ENCODE measurements around the gene STXBP6. TPM values are rescaled to one million over a fixed set of nuclear protein-coding genes. Genes with fewer than 3 reads are reported as not detected.

The STXBP6 gene
- total RNA-seq, 4 donors from 2014 or later = 7.1 to 16.8 (median 8.9) TPM

GRCh38 chr14:25014440-25014839, 35.5 kb downstream of the STXBP6 start:
- TF ChIP-seq EP300 (IDR thresholded peaks at IDR 0.05; ENCODE audit: low read depth) (no peak), POLR2A (IDR thresholded peaks at IDR 0.05) (no peak), POLR2AphosphoS5 (IDR thresholded peaks at IDR 0.05) (no peak)
- TF ChIP-seq, protein P1, sequence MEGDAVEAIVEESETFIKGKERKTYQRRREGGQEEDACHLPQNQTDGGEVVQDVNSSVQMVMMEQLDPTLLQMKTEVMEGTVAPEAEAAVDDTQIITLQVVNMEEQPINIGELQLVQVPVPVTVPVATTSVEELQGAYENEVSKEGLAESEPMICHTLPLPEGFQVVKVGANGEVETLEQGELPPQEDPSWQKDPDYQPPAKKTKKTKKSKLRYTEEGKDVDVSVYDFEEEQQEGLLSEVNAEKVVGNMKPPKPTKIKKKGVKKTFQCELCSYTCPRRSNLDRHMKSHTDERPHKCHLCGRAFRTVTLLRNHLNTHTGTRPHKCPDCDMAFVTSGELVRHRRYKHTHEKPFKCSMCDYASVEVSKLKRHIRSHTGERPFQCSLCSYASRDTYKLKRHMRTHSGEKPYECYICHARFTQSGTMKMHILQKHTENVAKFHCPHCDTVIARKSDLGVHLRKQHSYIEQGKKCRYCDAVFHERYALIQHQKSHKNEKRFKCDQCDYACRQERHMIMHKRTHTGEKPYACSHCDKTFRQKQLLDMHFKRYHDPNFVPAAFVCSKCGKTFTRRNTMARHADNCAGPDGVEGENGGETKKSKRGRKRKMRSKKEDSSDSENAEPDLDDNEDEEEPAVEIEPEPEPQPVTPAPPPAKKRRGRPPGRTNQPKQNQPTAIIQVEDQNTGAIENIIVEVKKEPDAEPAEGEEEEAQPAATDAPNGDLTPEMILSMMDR (IDR thresholded peaks at IDR 0.05) = no peak
- peaks cover 8 to 30% (median 11%) of the 10 kb centered on the region in 4 donors for H3K4me1 ChIP-seq
- DNase-seq = no peak
- no peaks in the 10 kb centered on the region for H3K27me3 ChIP-seq
- 33 to 50% methylated on average over 3 to 4 of the region's 4 CpGs for WGBS, 2 donors (ENCODE audit: low coverage in 1 of 2)
- H3K27ac ChIP-seq = no peak overlapping the region
- H3K9me3 ChIP-seq = no peaks in the 10 kb centered on the region
- H3K36me3 ChIP-seq = no peaks in the 10 kb centered on the region
- in situ Hi-C loops (cut with MboI; ENCODE audit: low pct_ligation_motif_present in 1 of 4, low pct_unique_long_range_greater_than_20kb in 1 of 4, low sequenced_read_pairs in 3 of 4) (no loop called here), intact Hi-C loops (cut with DNase I; ENCODE audit: low total_unique reads) (no loop called here)
- H3K4me3 ChIP-seq = no peak overlapping the region

DNA sequence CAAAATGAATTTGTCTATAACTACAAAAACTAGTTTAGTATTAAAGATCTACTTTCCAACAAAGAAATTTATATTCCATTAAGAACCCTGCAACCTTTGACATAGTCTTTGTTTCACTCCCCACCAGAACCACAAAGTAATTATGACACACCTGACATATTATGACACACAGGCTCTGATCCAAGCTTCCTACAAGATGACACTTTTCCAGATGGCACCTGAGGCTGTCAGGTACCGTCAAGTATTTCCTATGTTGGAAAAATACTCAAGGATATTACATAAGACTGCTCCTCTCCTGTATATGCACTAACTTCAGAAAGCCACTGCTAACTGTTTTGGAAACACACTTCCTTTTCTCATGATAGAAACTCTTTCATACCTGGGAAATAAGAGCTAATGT, 38.9 kb downstream of the STXBP6 start:
- intact Hi-C loops (cut with DNase I; ENCODE audit: low total_unique reads) = no loop called here
- TF ChIP-seq POLR2AphosphoS5 (IDR thresholded peaks at IDR 0.05) = no peak
- TF ChIP-seq, protein P1 (IDR thresholded peaks at IDR 0.05) = no peak
- no peak for TF ChIP-seq EP300 (IDR thresholded peaks at IDR 0.05; ENCODE audit: low read depth)
- no peak for TF ChIP-seq POLR2A (IDR thresholded peaks at IDR 0.05)
- in situ Hi-C loops (cut with MboI; ENCODE audit: low pct_ligation_motif_present in 1 of 4, low pct_unique_long_range_greater_than_20kb in 1 of 4, low sequenced_read_pairs in 3 of 4) = no loop called here
- no peak overlapping the region for H3K4me3 ChIP-seq
- H3K36me3 ChIP-seq = no peaks in the 10 kb centered on the region
- 53% methylated on average over 1 of the region's 1 CpG; no CpG with 5 or more reads in 1 of the 2 donors for WGBS, 2 donors (ENCODE audit: low coverage in 1 of 2)
- peaks cover 8 to 43% (median 15%) of the 10 kb centered on the region in 4 donors for H3K4me1 ChIP-seq
- no peak overlapping the region for H3K27ac ChIP-seq
- no peaks in the 10 kb centered on the region for H3K27me3 ChIP-seq
- no peaks in the 10 kb centered on the region for H3K9me3 ChIP-seq
- DNase-seq = no peak

DNA sequence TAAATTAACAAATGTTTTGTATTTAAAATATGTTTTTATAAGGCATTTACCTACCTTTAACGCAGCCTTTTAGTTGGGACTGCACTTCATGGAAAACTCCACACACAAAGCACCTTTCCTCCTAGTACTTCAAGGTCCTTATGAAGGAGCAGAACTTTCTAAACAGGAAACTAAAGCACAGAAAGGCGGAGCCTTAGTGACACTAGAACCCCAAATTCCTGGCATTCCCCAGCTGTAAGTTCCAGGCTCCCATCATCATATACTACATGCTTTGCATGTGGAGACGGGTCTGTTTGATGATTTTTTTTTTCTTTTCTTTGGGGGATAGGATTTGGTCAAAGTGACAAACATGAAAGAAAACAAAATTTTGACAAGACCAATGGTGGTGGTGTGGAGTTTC, 39.5 kb downstream of the STXBP6 start:
- in situ Hi-C loops (cut with MboI; ENCODE audit: low pct_ligation_motif_present in 1 of 4, low pct_unique_long_range_greater_than_20kb in 1 of 4, low sequenced_read_pairs in 3 of 4) = no loop called here
- H3K36me3 ChIP-seq = no peaks in the 10 kb centered on the region
- H3K4me1 ChIP-seq = peaks cover 8 to 43% (median 15%) of the 10 kb centered on the region in 4 donors
- WGBS, 2 donors (ENCODE audit: low coverage in 1 of 2) = 81 to 92% methylated on average over 2 to 3 of the region's 3 CpGs
- no peak overlapping the region for H3K4me3 ChIP-seq
- H3K9me3 ChIP-seq = no peaks in the 10 kb centered on the region
- intact Hi-C loops (cut with DNase I; ENCODE audit: low total_unique reads) = no loop called here
- TF ChIP-seq POLR2A (IDR thresholded peaks at IDR 0.05) = no peak
- TF ChIP-seq, protein P1 (IDR thresholded peaks at IDR 0.05) = no peak
- TF ChIP-seq EP300 (IDR thresholded peaks at IDR 0.05; ENCODE audit: low read depth) = no peak
- no peak for TF ChIP-seq POLR2AphosphoS5 (IDR thresholded peaks at IDR 0.05)
- H3K27ac ChIP-seq = no peak overlapping the region
- DNase-seq = no peak
- no peaks in the 10 kb centered on the region for H3K27me3 ChIP-seq

DNA sequence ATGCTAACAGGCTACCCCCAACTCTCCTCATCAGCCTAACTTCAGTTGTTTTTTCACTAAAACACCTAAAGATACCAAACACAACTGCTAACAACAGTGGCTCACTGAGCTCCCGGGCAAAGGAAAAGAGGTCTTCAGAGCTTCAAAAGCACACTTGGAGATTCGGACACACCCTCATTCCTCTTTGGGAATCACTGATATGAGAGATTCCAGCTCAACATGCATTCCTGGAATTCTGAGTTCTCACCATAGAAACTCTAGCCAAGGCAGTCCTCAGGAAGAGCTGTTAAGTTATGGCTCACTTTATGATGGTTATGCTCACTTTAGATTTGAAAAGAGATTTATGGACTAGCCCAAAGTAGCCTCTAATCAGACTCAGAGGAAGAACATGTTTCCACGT, 40.1 kb downstream of the STXBP6 start:
- Histone ChIP-seq H3K36me3 (no peaks in the 10 kb centered on the region), H3K4me1 (peaks cover 8 to 43% (median 15%) of the 10 kb centered on the region in 4 donors), H3K27me3 (no peaks in the 10 kb centered on the region), H3K9me3 (no peaks in the 10 kb centered on the region), H3K4me3 (no peak overlapping the region), H3K27ac (no peak overlapping the region)
- TF ChIP-seq, protein P1 (IDR thresholded peaks at IDR 0.05) = no peak
- TF ChIP-seq POLR2A (IDR thresholded peaks at IDR 0.05) (no peak), EP300 (IDR thresholded peaks at IDR 0.05; ENCODE audit: low read depth) (no peak)
- no peak for DNase-seq
- intact Hi-C loops (cut with DNase I; ENCODE audit: low total_unique reads) (no loop called here), in situ Hi-C loops (cut with MboI; ENCODE audit: low pct_ligation_motif_present in 1 of 4, low pct_unique_long_range_greater_than_20kb in 1 of 4, low sequenced_read_pairs in 3 of 4) (no loop called here)
- 31 to 33% methylated on average over 1 to 3 of the region's 3 CpGs for WGBS, 2 donors (ENCODE audit: low coverage in 1 of 2)
